OCI-LY1 (cell line): ENCODE measurements around the gene FKBP11.
A peak's percentile ranks its signal among the peaks of the same experiment; 100 is the strongest.

Experiments
- CTCF ChIP-seq: fragments of 200-600 bp; sonication (generic), shearing (Covaris generic); IDR thresholded peaks from 2 replicates; pipeline ENCODE4 v1.5.1; 2017; ENCODE audit warnings: mild to moderate bottlenecking, antibody characterized with exemption, low read length, moderate library complexity, mixed read lengths
- EZH2 ChIP-seq: fragments of 200-600 bp; sonication (generic), shearing (Covaris generic); IDR thresholded peaks from 2 replicates; pipeline ENCODE4 v1.8.0; 2017; ENCODE audit warnings: borderline replicate concordance, mixed run types, mild to moderate bottlenecking, antibody characterized with exemption, low read length, moderate library complexity, mixed read lengths

GRCh38 chr12:48890657-48891418 is 34.5 kb downstream of the FKBP11 start:
- TF ChIP-seq EZH2 (no peak), CTCF (peak; percentile 95)
